Neuron (in vitro differentiated cells): ENCODE data around the gene VENTX.
"Not testable (repeated sequence)": the region's sequence is repeated elsewhere in the genome, so short reads cannot be mapped to it uniquely, and the experiment has no call there.

ENCODE experiments used
- H2AFZ ChIP-seq: one replicate; pipeline ENCODE4 v1.6.1; 2013; ENCODE audit warnings: low read depth, mild to moderate bottlenecking, inconsistent platforms, low read length, moderate library complexity
- H3K27me3 ChIP-seq: one replicate; pipeline ENCODE4 v1.6.1; 2013; ENCODE audit warnings: low read length; ENCODE audit not compliant: insufficient read depth
- H3K36me3 ChIP-seq: one replicate; pipeline ENCODE4 v1.6.1; 2013; ENCODE audit warnings: low read length; ENCODE audit not compliant: insufficient read depth
- H3K4me1 ChIP-seq: one replicate; pipeline ENCODE4 v1.6.1; 2013; ENCODE audit warnings: low read length; ENCODE audit not compliant: insufficient read depth
- H3K4me3 ChIP-seq: 2 replicates; pipeline ENCODE4 v1.5.1; 2013; ENCODE audit warnings: mild to moderate bottlenecking, low read length, moderate library complexity
- H3K9me3 ChIP-seq: one replicate; pipeline ENCODE4 v1.6.1; 2013; ENCODE audit warnings: low read length

Gene VENTX

GRCh38 chr10:133214468-133215410, 22.9 kb upstream of the VENTX start:
- Histone ChIP-seq H3K4me1 (no peaks in the 10 kb centered on the region), H2AFZ (no peak overlapping the region), H3K9me3 (peaks cover 6% of the 10 kb centered on the region), H3K27me3 (peaks cover 7% of the 10 kb centered on the region), H3K36me3 (no peaks in the 10 kb centered on the region), H3K4me3 (no peak overlapping the region)

DNA sequence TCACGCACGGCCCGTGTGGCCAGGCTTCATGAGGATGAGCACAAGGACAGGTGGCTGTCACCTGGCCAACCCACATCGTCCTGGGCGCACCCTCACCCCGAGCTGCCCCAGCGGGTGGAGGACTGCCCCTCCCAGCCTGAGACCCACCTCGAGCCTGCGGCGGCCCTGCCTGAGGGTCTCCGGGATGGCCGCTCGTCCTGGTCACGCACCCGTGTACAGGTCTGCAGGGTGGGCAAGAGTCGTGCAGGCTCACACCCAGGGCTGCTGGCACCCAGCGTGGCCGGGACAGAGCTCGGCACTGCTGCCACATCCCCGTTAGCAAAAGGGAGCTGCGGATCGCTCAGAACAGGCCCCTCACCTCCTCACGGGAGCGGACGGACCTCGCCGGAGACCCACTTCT, 22.1 kb upstream of the VENTX start:
- Histone ChIP-seq H3K36me3 (no peaks in the 10 kb centered on the region), H2AFZ (no peak overlapping the region), H3K27me3 (peaks cover 9% of the 10 kb centered on the region), H3K4me1 (no peaks in the 10 kb centered on the region), H3K9me3 (peaks cover 6% of the 10 kb centered on the region), H3K4me3 (no peak overlapping the region)

DNA sequence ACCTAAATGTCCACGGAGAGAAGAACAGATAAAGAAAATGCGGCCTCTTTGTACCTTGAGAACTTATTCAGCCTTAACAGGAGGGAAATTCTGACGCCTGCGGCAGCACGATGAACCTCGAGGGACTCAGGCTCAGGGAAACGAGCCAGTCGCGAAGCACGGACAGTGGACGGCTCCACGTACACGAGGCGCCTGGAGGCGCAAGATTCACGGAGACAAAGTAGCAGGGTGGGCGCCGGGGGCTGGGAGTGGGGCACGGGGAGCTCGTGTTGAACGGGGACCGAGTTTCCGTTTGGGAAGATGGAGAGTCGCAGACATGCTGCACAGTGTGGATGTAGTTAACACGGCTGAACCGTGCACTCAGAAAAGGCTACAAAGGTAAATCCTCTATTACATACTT, 20.9 kb upstream of the VENTX start:
- H2AFZ ChIP-seq: no peak overlapping the region
- no peaks in the 10 kb centered on the region for H3K36me3 ChIP-seq
- peaks cover 17% of the 10 kb centered on the region for H3K27me3 ChIP-seq
- peaks cover 6% of the 10 kb centered on the region for H3K9me3 ChIP-seq
- no peak overlapping the region for H3K4me3 ChIP-seq
- no peaks in the 10 kb centered on the region for H3K4me1 ChIP-seq

DNA sequence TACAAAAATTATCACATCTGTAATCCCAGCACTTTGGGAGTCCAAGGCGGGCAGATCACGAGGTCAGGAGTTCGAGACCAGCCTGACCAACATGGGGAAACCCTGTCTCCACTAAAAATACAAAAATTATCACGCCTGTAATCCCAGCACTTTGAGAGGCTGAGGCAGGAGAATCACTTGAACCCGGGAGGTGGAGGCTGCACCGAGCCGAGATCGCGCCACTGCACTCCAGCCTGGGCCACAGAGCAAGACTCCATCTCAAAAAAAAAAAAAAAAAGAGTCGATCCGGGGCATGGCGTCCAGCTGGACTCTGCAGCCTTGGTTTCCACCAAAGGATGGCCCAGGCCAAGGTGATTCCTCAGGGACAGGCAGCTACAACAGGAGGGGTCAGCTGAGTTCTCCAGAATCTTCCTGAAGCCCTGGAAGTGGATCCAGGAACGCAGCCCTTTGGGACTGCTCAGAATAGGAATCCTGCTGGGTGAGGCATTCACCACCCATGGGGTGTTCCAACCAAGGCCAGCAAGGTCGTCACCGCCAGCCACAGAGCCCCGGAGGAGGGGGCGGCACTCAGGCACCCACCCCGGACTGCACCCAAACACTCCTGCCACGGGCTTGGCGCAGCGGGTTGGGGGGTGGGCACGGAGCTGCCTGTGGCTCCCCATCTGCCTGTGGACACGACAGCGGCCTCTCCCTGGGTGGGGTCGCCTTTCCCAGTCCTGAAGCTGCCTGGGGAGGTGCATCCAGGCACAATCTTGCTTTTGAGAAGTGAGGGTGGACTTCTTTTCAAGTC, 19.7 kb upstream of the VENTX start:
- Histone ChIP-seq H3K9me3 (peaks cover 6% of the 10 kb centered on the region), H3K36me3 (no peaks in the 10 kb centered on the region), H2AFZ (no peak overlapping the region)

DNA sequence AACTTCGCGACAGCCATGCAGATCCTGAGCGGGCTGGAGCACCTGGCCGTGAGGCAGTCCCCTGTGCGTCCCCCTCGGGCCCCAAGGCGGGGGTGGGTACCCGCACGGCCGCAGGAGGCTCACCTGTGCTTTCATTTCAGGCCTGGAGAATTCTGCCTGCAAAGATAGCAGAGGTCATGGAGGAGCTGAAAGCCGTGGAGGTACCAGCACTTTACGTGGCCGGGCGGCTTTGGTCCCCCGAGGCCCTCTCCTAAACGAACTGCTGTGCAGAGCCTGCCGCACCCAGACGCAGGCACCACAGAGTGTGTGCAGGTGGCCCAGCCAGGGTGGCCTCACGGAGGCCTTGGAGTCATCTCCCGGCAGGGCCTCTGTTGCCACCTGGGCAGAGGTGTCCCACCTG, 18.8 kb upstream of the VENTX start:
- Histone ChIP-seq H3K36me3 (no peaks in the 10 kb centered on the region), H3K4me3 (no peak overlapping the region), H2AFZ (no peak overlapping the region), H3K9me3 (peaks cover 6% of the 10 kb centered on the region), H3K27me3 (peaks cover 17% of the 10 kb centered on the region), H3K4me1 (no peaks in the 10 kb centered on the region)

More for the DNA sequence above, 19.7 kb upstream of the VENTX start:
- Histone ChIP-seq H3K27me3 (peaks cover 17% of the 10 kb centered on the region), H3K4me3 (no peak overlapping the region), H3K4me1 (no peaks in the 10 kb centered on the region)

- H3K4me3 ChIP-seq: no peak overlapping the region
- no peaks in the 10 kb centered on the region for H3K4me1 ChIP-seq
- H3K27me3 ChIP-seq: peaks cover 17% of the 10 kb centered on the region
- H3K9me3 ChIP-seq: peaks cover 6% of the 10 kb centered on the region
- no peak overlapping the region for H2AFZ ChIP-seq
- no peaks in the 10 kb centered on the region for H3K36me3 ChIP-seq
Measured at GRCh38 chr10:133219782-133220181, 17.9 kb upstream of the VENTX start.

- H3K9me3 ChIP-seq: no peaks in the 10 kb centered on the region
- H2AFZ ChIP-seq: no peak overlapping the region
- H3K4me3 ChIP-seq: no peak overlapping the region
- no peaks in the 10 kb centered on the region for H3K36me3 ChIP-seq
- H3K4me1 ChIP-seq: peaks cover 10% of the 10 kb centered on the region
- H3K27me3 ChIP-seq: peaks cover 19% of the 10 kb centered on the region
Measured at GRCh38 chr10:133221331-133221730, 16.3 kb upstream of the VENTX start.

- H3K36me3 ChIP-seq, H3K9me3 ChIP-seq, H2AFZ ChIP-seq, H3K4me3 ChIP-seq: not testable (repeated sequence)
- Histone ChIP-seq H3K4me1 (peaks cover 10% of the 10 kb centered on the region), H3K27me3 (peaks cover 21% of the 10 kb centered on the region)
Measured at GRCh38 chr10:133221756-133222155, 15.9 kb upstream of the VENTX start.

GRCh38 chr10:133224076-133224475, 13.6 kb upstream of the VENTX start:
- Histone ChIP-seq H2AFZ (no peak overlapping the region), H3K4me1 (peaks cover 10% of the 10 kb centered on the region), H3K9me3 (peaks cover 3% of the 10 kb centered on the region), H3K27me3 (peaks cover 34% of the 10 kb centered on the region), H3K4me3 (no peak overlapping the region), H3K36me3 (no peaks in the 10 kb centered on the region)

DNA sequence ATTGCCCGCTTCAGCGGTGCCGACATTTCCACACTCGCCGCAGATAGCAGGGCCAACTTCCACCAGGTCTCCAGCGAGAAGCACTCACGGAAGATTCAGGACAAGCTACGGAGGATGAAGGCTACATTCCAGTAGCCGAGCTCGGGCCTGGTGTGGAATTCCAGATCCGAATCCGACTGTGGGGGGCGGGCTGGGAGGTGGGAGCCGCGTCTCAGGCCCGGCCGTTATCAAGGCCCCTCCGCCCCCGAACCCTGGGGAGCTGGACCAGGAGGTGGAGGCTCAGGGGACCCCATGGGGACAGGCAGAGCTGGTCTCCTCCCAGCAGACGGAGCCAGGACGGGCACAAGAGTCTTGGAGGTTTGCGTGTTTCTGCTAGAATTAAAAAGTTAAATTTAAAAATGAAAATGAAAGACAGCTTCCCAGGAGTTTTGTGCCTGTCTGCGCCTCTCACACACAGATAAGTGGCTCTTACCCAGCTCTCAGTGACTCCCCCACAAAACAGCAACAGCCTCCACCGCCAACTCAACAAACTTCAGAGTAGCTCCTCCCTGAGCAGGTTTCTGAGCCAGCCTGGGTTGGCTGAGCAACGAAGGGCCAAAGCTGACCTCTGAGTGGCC, 12.8 kb upstream of the VENTX start:
- Histone ChIP-seq H3K36me3 (no peaks in the 10 kb centered on the region), H2AFZ (no peak overlapping the region), H3K4me3 (no peak overlapping the region), H3K4me1 (peaks cover 10% of the 10 kb centered on the region), H3K9me3 (peaks cover 3% of the 10 kb centered on the region), H3K27me3 (peaks cover 34% of the 10 kb centered on the region)

- Histone ChIP-seq H3K27me3 (peaks cover 37% of the 10 kb centered on the region), H3K9me3 (peaks cover 3% of the 10 kb centered on the region), H3K36me3 (no peaks in the 10 kb centered on the region)
Measured at GRCh38 chr10:133225707-133226191, 11.9 kb upstream of the VENTX start.

DNA sequence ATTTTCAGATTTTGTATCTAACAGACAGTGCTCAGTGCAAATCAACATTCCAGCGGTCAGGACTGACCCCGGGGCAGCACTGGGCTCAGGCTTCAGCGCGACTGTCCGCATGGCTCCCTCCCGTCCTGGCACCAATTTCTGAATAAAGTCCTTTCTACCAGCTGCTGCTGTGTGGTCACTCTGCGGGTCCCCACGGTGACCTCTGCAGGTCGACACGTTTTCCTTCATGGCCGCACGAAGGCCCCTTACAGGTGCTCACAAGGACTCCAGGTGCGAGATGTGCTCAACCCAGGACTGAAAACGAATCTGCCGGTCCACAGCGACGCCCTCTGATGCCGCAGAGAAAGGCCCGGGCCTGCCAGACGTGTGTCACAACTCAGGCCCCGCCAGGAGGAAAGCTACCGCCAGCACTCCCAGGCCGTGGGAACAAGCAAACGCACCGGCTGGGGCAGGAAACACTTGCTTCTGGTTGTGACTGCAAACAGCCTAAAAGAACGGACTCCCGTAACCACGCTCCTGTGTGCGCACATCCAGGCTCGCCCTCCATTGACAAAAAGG, 11.3 kb upstream of the VENTX start:
- H3K36me3 ChIP-seq: no peaks in the 10 kb centered on the region
- H3K4me1 ChIP-seq: peaks cover 11% of the 10 kb centered on the region
- no peak overlapping the region for H2AFZ ChIP-seq
- no peak overlapping the region for H3K4me3 ChIP-seq
- peaks cover 3% of the 10 kb centered on the region for H3K9me3 ChIP-seq
- peaks cover 34% of the 10 kb centered on the region for H3K27me3 ChIP-seq

More at GRCh38 chr10:133225707-133226191, 11.9 kb upstream of the VENTX start:
- H3K4me3 ChIP-seq: no peak overlapping the region
- peaks cover 10% of the 10 kb centered on the region for H3K4me1 ChIP-seq
- H2AFZ ChIP-seq: no peak overlapping the region
